ENCODE results near the gene ABCC1. TPM values are rescaled to one million over a fixed set of nuclear protein-coding genes. Genes with fewer than 3 reads are reported as not detected.

ABCC1 gene
- total RNA-seq, 1 experiment from 2014 or later = 25.0 TPM

DNA sequence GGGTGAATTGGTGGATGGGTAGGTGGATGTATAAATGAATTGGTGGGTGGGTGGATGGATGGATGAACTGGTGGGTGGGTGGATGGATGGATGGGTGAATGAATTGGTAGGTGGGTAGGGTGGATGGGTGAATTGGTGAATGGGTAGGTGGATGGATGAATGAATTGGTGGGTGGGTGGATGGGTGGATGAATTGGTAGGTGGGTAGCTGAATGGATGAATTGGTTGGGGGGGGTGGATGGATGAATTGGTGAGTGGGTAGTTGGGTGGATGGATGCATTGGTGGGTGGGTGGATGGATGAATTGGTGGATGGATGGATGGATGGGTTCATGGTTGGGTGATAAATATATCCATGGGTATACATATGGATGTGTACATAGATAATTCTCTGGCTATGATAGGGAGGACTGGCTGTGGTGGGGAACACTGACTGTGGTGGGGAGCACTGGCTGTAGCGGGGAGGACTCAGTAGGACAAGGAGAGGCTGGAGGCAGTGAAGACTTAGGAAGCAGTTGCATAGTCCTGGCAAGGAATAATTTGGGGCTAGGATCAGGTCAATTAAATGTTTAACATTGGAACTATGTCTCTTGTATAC, 54.4 kb downstream of the ABCC1 start:
- no peaks in the 10 kb centered on the region for H3K27me3 ChIP-seq (replicated peaks; ENCODE audit: insufficient read depth, low read depth, low read length, poor library complexity)
- no peak overlapping the region for H3K4me3 ChIP-seq (ENCODE audit: low read depth, low read length, poor library complexity, severe bottlenecking)
- DNase-seq (ENCODE audit: low spot score) = no peak
- intact Hi-C loops (cut with micrococcal nuclease; ENCODE audit: unreplicated experiment) = no loop called here
- TF ChIP-seq, protein P1, sequence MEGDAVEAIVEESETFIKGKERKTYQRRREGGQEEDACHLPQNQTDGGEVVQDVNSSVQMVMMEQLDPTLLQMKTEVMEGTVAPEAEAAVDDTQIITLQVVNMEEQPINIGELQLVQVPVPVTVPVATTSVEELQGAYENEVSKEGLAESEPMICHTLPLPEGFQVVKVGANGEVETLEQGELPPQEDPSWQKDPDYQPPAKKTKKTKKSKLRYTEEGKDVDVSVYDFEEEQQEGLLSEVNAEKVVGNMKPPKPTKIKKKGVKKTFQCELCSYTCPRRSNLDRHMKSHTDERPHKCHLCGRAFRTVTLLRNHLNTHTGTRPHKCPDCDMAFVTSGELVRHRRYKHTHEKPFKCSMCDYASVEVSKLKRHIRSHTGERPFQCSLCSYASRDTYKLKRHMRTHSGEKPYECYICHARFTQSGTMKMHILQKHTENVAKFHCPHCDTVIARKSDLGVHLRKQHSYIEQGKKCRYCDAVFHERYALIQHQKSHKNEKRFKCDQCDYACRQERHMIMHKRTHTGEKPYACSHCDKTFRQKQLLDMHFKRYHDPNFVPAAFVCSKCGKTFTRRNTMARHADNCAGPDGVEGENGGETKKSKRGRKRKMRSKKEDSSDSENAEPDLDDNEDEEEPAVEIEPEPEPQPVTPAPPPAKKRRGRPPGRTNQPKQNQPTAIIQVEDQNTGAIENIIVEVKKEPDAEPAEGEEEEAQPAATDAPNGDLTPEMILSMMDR (conservative IDR thresholded peaks at IDR 0.05; ENCODE audit: low read depth, low read length) = no peak
- TF ChIP-seq EZH2 (IDR thresholded peaks at IDR 0.05; ENCODE audit: borderline replicate concordance, low read depth, low read length, poor library complexity, severe bottlenecking) = no peak
- CTCF ChIA-PET = no interaction called here
- H3K36me3 ChIP-seq (ENCODE audit: insufficient read depth, low read length, poor library complexity, severe bottlenecking) = no peaks in the 10 kb centered on the region
- H3K27ac ChIP-seq (ENCODE audit: low read depth, low read length, poor library complexity, severe bottlenecking) = no peak overlapping the region
- POLR2A ChIA-PET (ENCODE audit: low non-redundant PET) = no interaction called here
- H3K4me1 ChIP-seq (ENCODE audit: insufficient read depth, low read length, poor library complexity, severe bottlenecking) = peaks cover 9% of the 10 kb centered on the region
- no peaks in the 10 kb centered on the region for H3K9me3 ChIP-seq (ENCODE audit: low read depth, low read length, poor library complexity, severe bottlenecking)
- no TSS peak for BruUV-seq (replicated peaks)

GRCh38 chr16:16004314-16004749, 54.9 kb downstream of the ABCC1 start:
- intact Hi-C loops (cut with micrococcal nuclease; ENCODE audit: unreplicated experiment) = no loop called here
- DNase-seq (ENCODE audit: low spot score) = peak; percentile 54
- H3K9me3 ChIP-seq (ENCODE audit: low read depth, low read length, poor library complexity, severe bottlenecking) = no peaks in the 10 kb centered on the region
- POLR2A ChIA-PET (ENCODE audit: low non-redundant PET) = no interaction called here
- no peak overlapping the region for H3K27ac ChIP-seq (ENCODE audit: low read depth, low read length, poor library complexity, severe bottlenecking)
- H3K4me1 ChIP-seq (ENCODE audit: insufficient read depth, low read length, poor library complexity, severe bottlenecking) = peaks cover 9% of the 10 kb centered on the region
- no peaks in the 10 kb centered on the region for H3K27me3 ChIP-seq (replicated peaks; ENCODE audit: insufficient read depth, low read depth, low read length, poor library complexity)
- H3K36me3 ChIP-seq (ENCODE audit: insufficient read depth, low read length, poor library complexity, severe bottlenecking) = no peaks in the 10 kb centered on the region
- TF ChIP-seq, protein P1 (conservative IDR thresholded peaks at IDR 0.05; ENCODE audit: low read depth, low read length) = no peak
- no peak for TF ChIP-seq EZH2 (IDR thresholded peaks at IDR 0.05; ENCODE audit: borderline replicate concordance, low read depth, low read length, poor library complexity, severe bottlenecking)
- CTCF ChIA-PET = interaction anchor here (0.6 kb wide), 2 partner anchors 32 to 79 kb away, joined by 3 read pairs; no protein-coding TSS in a partner anchor
- H3K4me3 ChIP-seq (ENCODE audit: low read depth, low read length, poor library complexity, severe bottlenecking) = no peak overlapping the region
- no TSS peak for BruUV-seq (replicated peaks)

GRCh38 chr16:16005721-16006120, 56.3 kb downstream of the ABCC1 start:
- DNase-seq (ENCODE audit: low spot score) = no peak
- intact Hi-C loops (cut with micrococcal nuclease; ENCODE audit: unreplicated experiment) = no loop called here
- ChIA-PET POLR2A (ENCODE audit: low non-redundant PET) (no interaction called here), CTCF (no interaction called here)
- no TSS peak for BruUV-seq (replicated peaks)
- peaks cover 9% of the 10 kb centered on the region for H3K4me1 ChIP-seq (ENCODE audit: insufficient read depth, low read length, poor library complexity, severe bottlenecking)
- H3K36me3 ChIP-seq (ENCODE audit: insufficient read depth, low read length, poor library complexity, severe bottlenecking) = no peaks in the 10 kb centered on the region
- H3K4me3 ChIP-seq (ENCODE audit: low read depth, low read length, poor library complexity, severe bottlenecking) = no peak overlapping the region
- H3K9me3 ChIP-seq (ENCODE audit: low read depth, low read length, poor library complexity, severe bottlenecking) = no peaks in the 10 kb centered on the region
- TF ChIP-seq EZH2 (IDR thresholded peaks at IDR 0.05; ENCODE audit: borderline replicate concordance, low read depth, low read length, poor library complexity, severe bottlenecking) = no peak
- TF ChIP-seq, protein P1 (conservative IDR thresholded peaks at IDR 0.05; ENCODE audit: low read depth, low read length) = no peak
- no peaks in the 10 kb centered on the region for H3K27me3 ChIP-seq (replicated peaks; ENCODE audit: insufficient read depth, low read depth, low read length, poor library complexity)
- H3K27ac ChIP-seq (ENCODE audit: low read depth, low read length, poor library complexity, severe bottlenecking) = no peak overlapping the region
